GM18505 (cell line): ENCODE data around the gene GRB10.
"Not testable (repeated sequence)": the region's sequence is repeated elsewhere in the genome, so short reads cannot be mapped to it uniquely, and the experiment has no call there.

Experiments used
- ATAC-seq: cut with Tn5 transposase; IDR thresholded peaks from one replicate; pipeline ENCODE4 v1.9.1; 2021; ENCODE audit not compliant: unreplicated experiment
- POLR2A ChIP-seq: IDR thresholded peaks from 4 replicates; pipeline ENCODE4 v1.6.1; 2011; ENCODE audit warnings: borderline replicate concordance; ENCODE audit not compliant: insufficient read depth, insufficient read length; ENCODE audit errors: extremely low read depth

The GRB10 gene

DNA sequence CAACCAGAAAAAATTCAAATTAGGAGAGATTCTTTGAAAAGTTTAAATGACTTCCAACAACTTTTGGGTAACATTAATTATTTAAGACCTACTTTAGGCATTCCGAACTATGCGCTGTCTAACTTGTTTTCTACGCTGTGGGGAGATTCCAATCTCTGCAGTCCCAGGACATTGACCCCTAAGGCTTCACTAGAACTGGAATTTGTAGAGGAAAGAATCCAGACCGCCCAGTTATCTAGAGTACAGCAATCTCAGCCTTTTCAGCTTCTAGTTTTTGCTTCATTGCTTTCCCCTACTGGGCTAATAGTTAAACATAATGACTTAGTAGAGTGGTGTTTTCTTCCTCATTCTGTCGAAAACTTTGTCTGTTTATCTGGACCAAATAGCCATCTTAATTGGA lies 202.6 kb downstream of the GRB10 start:
- TF ChIP-seq POLR2A = no peak
- ATAC-seq = no peak

DNA sequence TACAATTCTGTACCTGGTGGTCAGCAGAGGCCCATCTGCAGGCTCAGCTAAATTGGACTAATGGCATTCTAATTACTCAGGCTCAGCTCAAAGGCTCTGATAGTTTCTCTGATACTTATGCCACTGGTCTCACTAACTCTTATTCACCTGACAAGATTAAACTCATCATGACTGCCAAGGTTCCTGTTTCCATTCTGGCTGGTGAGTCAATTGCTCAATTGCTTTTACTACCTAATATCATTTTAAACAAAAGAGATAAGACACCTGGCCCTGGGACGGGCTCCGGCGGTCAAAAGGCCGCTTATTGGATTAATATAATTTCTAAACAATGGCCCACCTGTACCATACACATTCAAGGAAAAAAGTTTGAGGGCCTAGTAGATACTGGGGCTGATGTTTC lies 204.6 kb downstream of the GRB10 start:
- not testable (repeated sequence) for ATAC-seq

DNA sequence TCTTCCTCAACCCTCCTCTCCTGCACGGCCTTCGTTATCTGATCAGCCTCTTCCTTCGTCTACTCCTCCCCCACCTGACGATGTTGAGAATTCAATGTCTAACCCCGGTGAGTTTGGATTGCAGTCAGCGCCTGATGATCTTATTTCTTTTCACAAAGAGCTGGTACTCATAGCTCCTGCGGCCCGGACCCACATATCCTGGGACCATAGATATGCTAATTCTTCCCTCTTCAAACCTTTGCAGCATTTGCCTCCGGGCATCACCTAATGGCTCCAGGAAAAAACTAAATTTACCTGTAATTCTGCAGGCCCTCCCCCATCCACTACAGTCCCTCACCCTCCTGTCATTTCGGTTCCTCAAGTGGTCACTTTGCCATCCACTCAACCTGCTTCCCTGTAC lies 205.1 kb downstream of the GRB10 start:
- no peak for ATAC-seq
- no peak for TF ChIP-seq POLR2A

DNA sequence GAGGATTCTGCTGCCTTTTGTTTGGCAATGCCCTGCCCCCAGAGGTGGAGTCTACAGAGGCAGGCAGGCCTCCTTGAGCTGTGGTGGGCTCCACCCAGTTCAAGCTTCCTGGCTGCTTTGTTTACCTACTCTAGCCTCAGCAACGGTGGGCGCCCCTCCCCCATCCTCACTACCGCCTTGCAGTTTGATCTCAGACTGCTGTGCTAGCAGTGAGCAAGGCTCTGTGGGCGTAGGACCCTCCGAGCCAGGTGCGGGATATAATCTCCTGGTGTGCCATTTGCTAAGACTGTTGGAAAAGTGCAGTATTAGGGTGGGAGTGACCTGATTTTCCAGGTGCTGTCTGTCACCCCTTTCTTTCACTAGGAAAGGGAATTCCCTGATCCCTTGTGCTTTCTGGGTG lies 206.3 kb downstream of the GRB10 start:
- ATAC-seq = not testable (repeated sequence)

DNA sequence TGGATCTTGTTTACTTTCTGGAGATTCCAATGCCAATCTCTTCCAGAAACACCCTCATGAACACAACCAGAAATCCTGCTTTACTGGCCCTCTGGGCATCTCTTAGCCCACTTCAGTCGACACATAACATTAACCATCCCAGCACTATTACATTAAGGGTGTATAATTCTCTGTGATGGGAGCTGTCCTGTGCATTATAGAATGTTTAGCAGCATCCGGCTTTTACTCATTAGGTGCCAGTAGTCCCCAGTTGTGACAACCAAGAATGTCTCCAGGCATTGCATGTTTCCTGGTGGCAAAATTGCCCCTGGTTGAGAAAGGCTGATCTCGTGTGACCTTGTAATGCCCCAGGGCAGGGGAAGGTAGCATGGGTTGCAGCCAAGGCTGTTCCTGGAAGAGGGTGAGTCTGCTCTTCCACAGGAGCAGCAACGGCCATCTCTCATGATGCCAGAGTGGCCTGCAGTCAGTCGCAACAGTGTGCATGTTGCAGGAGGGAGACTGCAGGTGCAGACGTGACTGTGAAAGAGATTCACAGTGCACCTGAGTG lies 214.9 kb downstream of the GRB10 start:
- ATAC-seq = no peak

DNA sequence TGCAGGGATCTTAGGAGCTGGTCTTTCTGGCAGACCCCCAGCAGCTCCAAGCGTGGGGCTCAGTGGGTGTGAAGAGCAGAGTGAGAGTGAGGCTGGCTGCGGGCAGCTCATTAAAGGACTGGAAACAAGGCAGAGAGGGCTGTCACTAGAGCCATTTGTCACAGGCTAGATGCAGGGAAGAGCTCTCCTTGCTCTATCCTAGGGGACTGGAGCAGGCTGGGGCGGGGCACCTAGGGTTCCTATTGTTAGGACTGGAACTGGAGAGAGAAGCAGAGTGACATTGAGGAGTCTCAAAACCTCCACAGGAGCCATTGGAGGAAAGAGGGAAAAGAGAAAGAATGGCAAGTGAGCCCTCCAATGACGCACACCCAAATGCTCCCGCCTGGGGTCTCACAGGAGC lies 216.7 kb downstream of the GRB10 start:
- no peak for TF ChIP-seq POLR2A
- ATAC-seq = no peak

More for the DNA sequence above, 214.9 kb downstream of the GRB10 start:
- TF ChIP-seq POLR2A = no peak

DNA sequence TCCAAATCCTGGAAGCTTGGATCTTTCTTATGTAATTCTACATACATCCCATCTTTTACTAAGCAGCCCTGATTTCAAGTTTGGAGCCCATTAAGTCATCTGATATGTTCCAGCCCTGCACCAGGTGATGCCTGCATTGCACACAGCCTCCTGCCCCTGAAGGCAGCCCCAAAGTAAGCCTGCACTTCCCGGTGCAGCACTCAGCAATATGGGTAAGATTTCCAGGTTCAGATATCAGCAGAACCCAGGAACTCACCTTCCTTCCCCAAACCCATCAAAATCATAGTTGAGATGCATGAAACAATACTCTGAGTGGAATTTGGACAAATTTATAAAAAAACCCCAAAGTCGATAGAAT lies 217.2 kb downstream of the GRB10 start:
- no peak for TF ChIP-seq POLR2A
- no peak for ATAC-seq

DNA sequence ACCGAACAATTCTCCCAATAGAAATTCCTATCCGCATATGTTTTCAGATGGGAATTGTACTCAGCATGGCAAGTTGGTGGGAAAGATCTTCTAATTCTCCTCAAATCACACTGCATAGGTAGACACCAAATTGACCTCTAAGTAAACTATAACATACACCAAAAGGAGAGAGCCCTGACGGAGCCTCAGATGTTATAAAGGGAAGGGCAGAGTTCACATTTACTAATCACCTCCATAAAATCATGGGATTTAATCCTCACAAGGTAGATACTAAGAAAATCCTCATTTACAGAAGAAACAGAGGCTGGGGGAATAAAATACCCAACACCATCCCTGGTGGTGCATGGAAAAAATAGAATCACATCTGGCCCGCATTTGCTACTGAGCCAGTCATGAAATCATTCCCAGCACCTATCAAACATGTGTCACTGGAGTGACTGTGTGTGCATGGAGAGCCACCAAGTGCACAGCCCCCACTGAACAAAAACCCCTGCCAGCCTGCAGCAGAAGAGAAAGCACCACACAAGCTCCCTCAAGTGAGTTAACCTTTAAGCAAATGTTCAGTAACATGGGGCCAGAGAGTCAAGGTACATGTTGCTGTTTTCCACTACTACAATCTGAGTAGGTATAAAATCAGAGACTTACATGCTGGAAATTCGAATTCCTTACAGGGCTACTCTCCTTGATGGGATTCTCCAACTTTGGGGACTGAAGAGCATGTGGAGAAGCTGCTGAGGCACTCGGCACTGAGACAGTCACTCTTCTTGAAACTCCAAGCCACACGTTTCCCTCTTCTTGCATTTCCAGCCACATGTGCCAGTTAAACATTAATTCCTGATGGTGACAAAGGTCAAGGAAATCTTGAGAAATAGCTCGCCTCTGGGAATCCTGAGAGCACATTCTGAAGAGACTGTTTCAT lies 217.8 kb downstream of the GRB10 start, which contains the start of gene DDC:
Gene DDC (minus strand): TSS at position 766 of the 919 bp plus-strand sequence. CDS start 21,320 bp downstream, outside the sequence.
- ATAC-seq = no peak
- TF ChIP-seq POLR2A = no peak

DNA sequence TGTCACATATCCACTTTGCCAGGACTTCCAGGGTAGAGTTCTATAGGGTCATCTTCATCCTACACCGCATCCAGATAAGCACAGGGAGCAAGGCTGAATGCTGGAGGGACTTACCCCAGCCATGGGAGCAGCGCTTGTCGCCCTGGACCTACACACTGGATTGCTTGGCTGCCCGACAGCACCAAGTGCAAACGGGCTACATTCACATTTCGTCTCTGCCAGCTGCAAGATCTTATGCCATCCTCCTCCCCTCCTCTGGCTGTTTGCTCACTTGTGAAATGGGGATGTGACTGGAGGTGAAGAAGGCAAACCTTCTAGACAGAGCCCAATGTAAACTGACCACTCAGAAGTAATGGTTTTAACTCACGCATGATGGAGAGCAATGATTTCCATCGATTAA lies 218.5 kb downstream of the GRB10 start:
- no peak for ATAC-seq
- TF ChIP-seq POLR2A = no peak

DNA sequence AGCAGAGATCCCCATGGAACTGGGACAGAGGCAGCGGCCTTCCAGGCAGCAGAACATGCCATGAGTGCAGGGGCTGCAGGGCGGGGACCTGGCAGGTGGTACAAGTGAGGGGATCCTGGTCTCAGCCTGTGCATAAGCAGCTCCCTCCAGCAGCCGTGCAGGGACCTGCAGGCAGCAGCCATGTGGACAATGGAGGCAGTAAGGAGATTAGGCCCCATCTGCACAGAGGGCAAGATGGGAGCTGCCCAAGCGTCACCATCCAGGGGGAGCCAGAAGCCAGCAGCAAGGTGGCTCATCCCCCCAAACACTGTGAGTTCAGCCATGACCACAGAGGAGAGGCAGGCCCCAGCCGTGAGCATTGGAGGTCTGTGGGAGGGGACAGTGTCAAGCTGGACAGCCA lies 220.6 kb downstream of the GRB10 start:
- no peak for TF ChIP-seq POLR2A
- no peak for ATAC-seq

DNA sequence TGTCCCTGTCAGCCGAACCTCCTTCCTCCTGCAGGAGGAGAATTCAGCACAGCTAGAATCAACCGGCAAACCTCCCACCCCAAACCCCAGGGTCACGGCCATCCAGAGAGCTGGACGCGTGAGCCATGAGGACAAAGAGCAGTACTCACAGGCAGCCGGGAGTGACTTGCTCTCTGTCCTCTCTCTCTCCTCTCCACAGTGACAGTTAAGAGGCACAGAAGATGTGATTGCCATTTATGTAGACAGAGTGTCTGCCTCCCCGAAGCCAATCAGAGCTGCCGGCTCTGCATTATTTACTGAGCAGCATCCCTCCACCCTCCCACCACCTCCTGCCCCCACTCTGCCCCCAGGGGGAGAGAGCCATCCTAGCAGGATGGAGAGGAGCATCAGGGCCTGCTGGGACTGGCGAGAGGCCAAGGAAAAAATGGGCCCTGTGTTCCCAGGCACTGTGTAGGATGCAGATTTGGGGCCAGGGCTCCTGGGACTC lies 221.8 kb downstream of the GRB10 start:
- ATAC-seq = no peak
- no peak for TF ChIP-seq POLR2A

DNA sequence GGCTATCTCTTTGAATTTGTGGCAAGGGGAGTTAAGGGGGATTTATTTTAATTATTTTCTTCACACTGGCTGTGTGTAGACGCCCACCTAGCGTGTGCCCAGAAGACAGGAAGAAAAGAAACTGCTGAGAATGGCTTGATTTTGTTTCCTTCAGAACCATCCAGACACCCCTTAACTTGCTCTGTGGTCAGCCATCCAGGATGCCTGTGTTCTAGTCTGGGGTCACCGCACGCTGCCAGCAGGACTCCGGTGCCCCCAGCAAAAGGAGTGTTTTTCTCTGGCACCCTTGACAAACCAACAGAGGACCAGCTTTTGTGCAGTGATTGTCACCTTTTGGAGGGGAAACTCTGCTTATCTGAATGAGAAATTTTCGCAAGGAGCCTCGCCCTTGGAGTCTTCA lies 222.8 kb downstream of the GRB10 start:
- ATAC-seq = no peak
- TF ChIP-seq POLR2A = no peak

DNA sequence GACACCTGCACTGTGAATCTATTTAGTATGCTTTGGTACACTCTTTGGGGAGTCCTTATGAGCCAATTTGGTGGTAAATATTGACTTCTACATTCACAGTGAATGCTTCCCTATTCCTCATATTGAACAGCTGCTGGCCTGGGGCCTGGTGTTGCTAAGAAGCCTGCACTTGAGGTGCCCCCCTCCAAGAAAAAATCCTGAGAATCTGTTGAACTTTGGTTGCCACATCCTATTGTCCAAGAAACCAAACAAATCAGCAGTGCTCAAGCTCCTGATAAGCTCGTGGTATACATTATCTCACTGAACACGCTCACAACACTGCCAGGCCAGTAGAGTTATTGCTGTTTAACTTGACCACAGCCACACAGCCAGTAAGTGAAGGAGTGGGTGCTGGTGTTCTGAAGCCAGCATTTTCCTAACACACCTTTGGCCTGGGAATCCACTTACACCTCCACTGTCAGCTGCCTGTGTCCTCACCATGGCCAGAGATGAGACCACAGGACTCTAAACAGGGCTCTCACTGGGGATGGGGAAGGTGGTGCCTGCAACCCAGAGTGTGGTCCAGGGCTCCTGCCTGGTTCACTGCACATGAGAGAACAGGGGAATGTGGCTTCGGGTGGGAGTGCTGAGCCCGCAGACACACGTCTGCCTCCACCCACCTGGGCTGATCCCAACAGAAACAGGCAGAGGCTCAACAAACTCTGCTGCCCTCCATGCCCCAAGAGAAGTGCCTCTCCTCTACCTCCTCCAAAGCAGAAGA lies 224.2 kb downstream of the GRB10 start:
- no peak for ATAC-seq
- no peak for TF ChIP-seq POLR2A

DNA sequence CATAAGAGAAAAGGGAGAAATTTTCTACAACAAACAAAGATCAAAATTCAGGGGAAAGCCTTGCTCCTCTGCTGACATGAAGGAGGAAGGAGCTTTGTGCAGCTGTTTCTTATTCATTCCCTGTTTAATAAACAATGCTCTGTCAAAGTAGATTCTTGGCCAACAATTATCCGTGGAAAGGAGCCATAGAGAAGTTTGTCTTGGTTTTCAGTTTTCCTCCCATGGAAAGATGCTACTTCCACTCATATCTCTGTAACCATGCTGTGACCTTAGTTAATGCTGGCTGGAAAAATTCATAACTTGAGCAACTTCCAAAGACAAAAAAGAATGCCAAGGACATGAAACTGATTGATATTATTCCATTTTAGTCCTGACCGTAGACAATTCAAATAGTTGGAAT lies 225.6 kb downstream of the GRB10 start:
- TF ChIP-seq POLR2A = no peak
- ATAC-seq = no peak
